Right forelimb (tissue), 1 donor: ENCODE results near the gene TIPARP.
"Not testable (repeated sequence)": the region's sequence is repeated elsewhere in the genome, so short reads cannot be mapped to it uniquely, and the experiment has no call there.

Source experiments
- DNase-seq: peaks from one replicate; pipeline ENCODE4 v3.0.0-alpha.2; 2018

Gene TIPARP

GRCh38 chr3:156676768-156677479, 2.5 kb downstream of the TIPARP start:
- DNase-seq: no peak

- no peak for DNase-seq
Observed at GRCh38 chr3:156677536-156677935, 3.1 kb downstream of the TIPARP start.

DNA sequence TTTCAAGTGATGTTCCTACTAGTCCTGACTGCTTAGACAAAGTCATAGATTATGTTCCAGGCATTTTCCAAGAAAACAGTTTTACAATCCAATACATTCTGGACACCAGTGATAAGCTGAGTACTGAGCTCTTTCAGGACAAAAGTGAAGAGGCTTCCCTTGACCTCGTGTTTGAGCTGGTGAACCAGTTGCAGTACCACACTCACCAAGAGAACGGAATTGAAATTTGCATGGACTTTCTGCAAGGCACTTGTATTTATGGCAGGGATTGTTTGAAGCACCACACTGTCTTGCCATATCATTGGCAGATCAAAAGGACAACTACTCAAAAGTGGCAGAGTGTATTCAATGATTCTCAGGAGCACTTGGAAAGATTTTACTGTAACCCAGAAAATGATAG, 3.8 kb downstream of the TIPARP start:
- DNase-seq: no peak

GRCh38 chr3:156680243-156680914, 6.0 kb downstream of the TIPARP start:
- DNase-seq: no peak

DNA sequence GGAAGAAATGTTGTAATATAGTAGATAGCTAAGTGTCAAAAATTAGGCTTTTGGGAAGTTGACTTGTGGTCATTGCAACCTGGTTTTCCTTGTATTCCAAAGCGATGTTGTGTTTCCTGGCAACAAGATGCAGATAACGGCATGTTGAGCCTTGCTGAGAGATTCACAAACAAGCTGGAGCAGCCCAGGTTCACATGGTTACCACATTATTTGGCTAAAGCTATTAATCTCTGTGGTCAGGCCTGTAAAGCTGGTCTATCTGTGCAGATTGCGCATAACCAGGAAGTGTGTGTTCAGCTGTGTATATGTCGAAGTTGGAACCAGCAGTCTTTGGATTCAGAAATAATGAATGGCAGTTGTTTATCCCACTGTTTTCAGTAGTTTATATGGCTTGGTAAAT, 6.6 kb downstream of the TIPARP start:
- no peak for DNase-seq

GRCh38 chr3:156682501-156682900, 8.1 kb downstream of the TIPARP start:
- DNase-seq: no peak

GRCh38 chr3:156682963-156683362, 8.6 kb downstream of the TIPARP start:
- no peak for DNase-seq

- no peak for DNase-seq
Observed at GRCh38 chr3:156685198-156685597, 10.8 kb downstream of the TIPARP start.

DNA sequence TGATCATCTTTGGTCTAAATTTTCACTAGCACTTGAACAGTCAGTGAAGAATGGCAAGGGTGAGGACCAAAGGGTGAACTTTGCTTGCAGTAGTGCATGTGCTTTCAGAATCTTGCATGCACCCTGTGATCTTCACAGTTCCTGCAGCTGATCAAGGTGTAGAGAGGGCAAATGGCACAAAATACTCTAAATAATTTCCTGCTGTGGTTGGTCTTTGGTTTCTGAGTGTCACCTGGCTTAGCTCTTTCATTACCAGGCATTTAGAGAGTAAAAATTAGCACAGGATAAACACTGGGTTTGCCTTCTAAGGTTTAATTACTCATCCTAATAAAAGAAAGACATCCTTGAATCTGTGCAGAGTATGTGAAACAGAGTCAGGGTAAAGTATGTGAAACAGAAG, 11.4 kb downstream of the TIPARP start:
- no peak for DNase-seq

GRCh38 chr3:156687023-156687422, 12.6 kb downstream of the TIPARP start:
- DNase-seq: no peak

GRCh38 chr3:156688632-156689452, 14.5 kb downstream of the TIPARP start:
- DNase-seq: no peak

GRCh38 chr3:156689608-156690007, 15.2 kb downstream of the TIPARP start:
- DNase-seq: no peak

GRCh38 chr3:156691920-156692319, 17.5 kb downstream of the TIPARP start:
- DNase-seq: no peak

DNA sequence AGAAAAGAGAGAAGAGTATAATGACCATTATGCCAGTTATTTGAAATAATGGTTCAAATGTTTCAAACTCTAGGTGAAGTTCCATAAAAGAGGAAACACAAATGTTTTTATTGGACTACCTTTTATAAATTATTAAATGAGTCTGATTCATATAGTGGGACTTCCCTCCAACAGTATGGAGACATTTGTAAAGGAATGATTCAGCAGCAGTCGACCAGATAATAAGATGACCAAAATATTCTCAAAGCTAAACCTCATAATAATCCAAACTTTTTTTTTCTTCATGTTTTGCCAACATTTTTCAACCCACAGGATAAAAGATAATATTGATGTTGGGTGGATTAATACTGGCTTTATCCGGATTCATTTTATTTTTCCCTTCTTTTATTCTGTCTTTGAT, 18.8 kb downstream of the TIPARP start:
- no peak for DNase-seq

- no peak for DNase-seq
Observed at GRCh38 chr3:156694536-156694935, 20.1 kb downstream of the TIPARP start.

- DNase-seq: no peak
Observed at GRCh38 chr3:156702367-156702766, 28.0 kb downstream of the TIPARP start.

GRCh38 chr3:156704370-156705036, 30.1 kb downstream of the TIPARP start:
- no peak for DNase-seq

- DNase-seq: no peak
Observed at GRCh38 chr3:156705761-156706616, 31.6 kb downstream of the TIPARP start.

DNA sequence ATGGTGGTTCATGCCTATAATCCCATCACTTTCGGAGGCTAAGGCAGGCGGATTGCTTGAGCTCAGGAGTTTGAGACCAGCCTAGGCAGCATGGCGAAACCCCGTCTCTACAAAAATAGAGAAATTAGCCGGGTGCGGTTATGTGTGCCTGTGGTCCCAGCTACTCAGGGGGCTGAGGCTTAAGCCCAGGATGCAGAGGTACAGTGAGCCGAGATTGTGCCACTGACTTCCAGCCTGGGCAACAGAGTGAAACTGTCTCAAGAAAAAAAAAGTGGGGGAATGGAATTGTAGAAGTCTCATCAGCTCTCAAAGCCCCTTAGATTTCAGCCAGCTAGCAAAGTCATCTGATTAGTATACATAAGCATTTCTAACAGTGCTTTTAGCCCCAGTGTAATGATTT, 33.2 kb downstream of the TIPARP start:
- DNase-seq: no peak

- no peak for DNase-seq
Observed at GRCh38 chr3:156710429-156710828, 36.0 kb downstream of the TIPARP start.

DNA sequence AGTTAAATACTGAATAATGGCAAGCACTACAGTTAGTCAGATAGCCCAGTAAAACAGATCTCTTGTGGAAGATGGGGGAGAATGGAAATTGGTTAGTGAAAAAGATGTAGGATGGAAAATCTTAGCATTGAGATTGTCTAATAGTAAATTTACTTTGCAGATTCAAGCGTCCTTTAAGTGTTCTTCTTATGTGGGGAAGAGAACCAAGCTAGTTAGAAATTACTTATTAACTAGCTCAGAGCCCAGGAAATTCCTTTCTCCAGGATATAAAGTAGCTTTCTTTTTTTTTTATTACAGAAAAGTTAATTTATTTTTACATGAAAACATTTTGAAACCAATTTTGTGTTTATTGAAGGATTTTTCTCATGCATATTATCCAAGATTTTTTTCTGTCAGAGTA, 36.7 kb downstream of the TIPARP start:
- no peak for DNase-seq

GRCh38 chr3:156711944-156712343, 37.6 kb downstream of the TIPARP start:
- DNase-seq: not testable (repeated sequence)
